Measurements from ENCODE around the gene MAMDC4.

The MAMDC4 gene

GRCh38 chr9:136850866-136851775 is 1.0 kb upstream of the MAMDC4 start:
- H3K9ac ChIP-seq (ENCODE audit: low read depth, low read length, poor library complexity, severe bottlenecking) = no peak overlapping the region
- no peaks in the 10 kb centered on the region for H3K9me2 ChIP-seq (replicated peaks; ENCODE audit: low read depth, low read length)
- peaks cover 7% of the 10 kb centered on the region for H3K4me1 ChIP-seq (ENCODE audit: insufficient read depth, low read length, poor library complexity, severe bottlenecking)
- H3F3A ChIP-seq (ENCODE audit: low read depth) = no peaks in the 10 kb centered on the region
- H3K27me3 ChIP-seq (ENCODE audit: insufficient read depth, low read length, poor library complexity, severe bottlenecking) = no peaks in the 10 kb centered on the region
- peaks cover 22% of the 10 kb centered on the region for H4K20me1 ChIP-seq (ENCODE audit: insufficient read depth, low read length, poor library complexity, severe bottlenecking)
- no peaks in the 10 kb centered on the region for H3K9me3 ChIP-seq (ENCODE audit: insufficient read depth, low read depth, low read length)
- no peak overlapping the region for H3K4me2 ChIP-seq (ENCODE audit: low read depth, low read length, poor library complexity, severe bottlenecking)
- no peak overlapping the region for H3K4me3 ChIP-seq (ENCODE audit: low read length, poor library complexity, severe bottlenecking)
- no peak for TF ChIP-seq CTCF (conservative IDR thresholded peaks at IDR 0.05; ENCODE audit: low read length)
- no peak for TF ChIP-seq EZH2phosphoT487 (IDR thresholded peaks at IDR 0.05; ENCODE audit: borderline replicate concordance)
- no peak overlapping the region for H2AFZ ChIP-seq (ENCODE audit: low read length)
- peaks cover 13% of the 10 kb centered on the region; the same call in 1 of the 2 replicates for H3K36me3 ChIP-seq (ENCODE audit: insufficient read depth, low read length)
- peaks cover 15% of the 10 kb centered on the region; the same call in 1 of the 2 replicates for H3K79me2 ChIP-seq (ENCODE audit: insufficient read depth, low read length)

GRCh38 chr9:136852664-136853595 is 784 bp downstream of the MAMDC4 start:
- no peaks in the 10 kb centered on the region for H3K27me3 ChIP-seq (ENCODE audit: insufficient read depth, low read length, poor library complexity, severe bottlenecking)
- no peaks in the 10 kb centered on the region for H3F3A ChIP-seq (ENCODE audit: low read depth)
- peaks cover 14% of the 10 kb centered on the region; the same call in 1 of the 2 replicates for H3K79me2 ChIP-seq (ENCODE audit: insufficient read depth, low read length)
- no peak for TF ChIP-seq EZH2phosphoT487 (IDR thresholded peaks at IDR 0.05; ENCODE audit: borderline replicate concordance)
- no peak for TF ChIP-seq CTCF (conservative IDR thresholded peaks at IDR 0.05; ENCODE audit: low read length)
- peaks cover 4% of the 10 kb centered on the region for H3K4me1 ChIP-seq (ENCODE audit: insufficient read depth, low read length, poor library complexity, severe bottlenecking)
- no peak overlapping the region for H3K9ac ChIP-seq (ENCODE audit: low read depth, low read length, poor library complexity, severe bottlenecking)
- no peak overlapping the region for H3K4me2 ChIP-seq (ENCODE audit: low read depth, low read length, poor library complexity, severe bottlenecking)
- H4K20me1 ChIP-seq (ENCODE audit: insufficient read depth, low read length, poor library complexity, severe bottlenecking) = peaks cover 16% of the 10 kb centered on the region
- H2AFZ ChIP-seq (ENCODE audit: low read length) = no peak overlapping the region
- H3K36me3 ChIP-seq (ENCODE audit: insufficient read depth, low read length) = peaks cover 13% of the 10 kb centered on the region; the same call in 1 of the 2 replicates
- H3K9me2 ChIP-seq (replicated peaks; ENCODE audit: low read depth, low read length) = no peaks in the 10 kb centered on the region
- no peak overlapping the region for H3K4me3 ChIP-seq (ENCODE audit: low read length, poor library complexity, severe bottlenecking)
- H3K9me3 ChIP-seq (ENCODE audit: insufficient read depth, low read depth, low read length) = no peaks in the 10 kb centered on the region

- Histone ChIP-seq H3K9me3 (ENCODE audit: insufficient read depth, low read depth, low read length) (no peaks in the 10 kb centered on the region), H3F3A (ENCODE audit: low read depth) (no peaks in the 10 kb centered on the region), H3K4me3 (ENCODE audit: low read length, poor library complexity, severe bottlenecking) (no peak overlapping the region), H3K36me3 (ENCODE audit: insufficient read depth, low read length) (peaks cover 13% of the 10 kb centered on the region; the same call in 1 of the 2 replicates), H3K4me1 (ENCODE audit: insufficient read depth, low read length, poor library complexity, severe bottlenecking) (peaks cover 4% of the 10 kb centered on the region), H3K79me2 (ENCODE audit: insufficient read depth, low read length) (peaks cover 11% of the 10 kb centered on the region; the same call in 1 of the 2 replicates), H3K27me3 (ENCODE audit: insufficient read depth, low read length, poor library complexity, severe bottlenecking) (no peaks in the 10 kb centered on the region), H4K20me1 (ENCODE audit: insufficient read depth, low read length, poor library complexity, severe bottlenecking) (peaks cover 16% of the 10 kb centered on the region), H3K4me2 (ENCODE audit: low read depth, low read length, poor library complexity, severe bottlenecking) (no peak overlapping the region), H3K9ac (ENCODE audit: low read depth, low read length, poor library complexity, severe bottlenecking) (no peak overlapping the region), H3K9me2 (replicated peaks; ENCODE audit: low read depth, low read length) (no peaks in the 10 kb centered on the region), H2AFZ (ENCODE audit: low read length) (no peak overlapping the region)
- TF ChIP-seq EZH2phosphoT487 (IDR thresholded peaks at IDR 0.05; ENCODE audit: borderline replicate concordance) = no peak
- no peak for TF ChIP-seq CTCF (conservative IDR thresholded peaks at IDR 0.05; ENCODE audit: low read length)
These were observed 1.5 kb downstream of the MAMDC4 start for GRCh38 chr9:136853596-136854112.
